DND-41 (cell line): ENCODE results near the gene LBHD2.

ENCODE experiments used
- ATAC-seq: fragments of 200-7000 bp; cut with Tn5 transposase; 3 replicates; pipeline ENCODE4 v1.9.1; 2021; ENCODE audit warnings: low read depth; ENCODE audit not compliant: insufficient read depth
- DNase-seq: peaks from one replicate; pipeline ENCODE4 v3.0.0-alpha.2; 2020
- H2AFZ ChIP-seq: 2 replicates; pipeline ENCODE4 v1.6.0; 2012; ENCODE audit warnings: low read depth, low read length
- H3K27ac ChIP-seq: 2 replicates; pipeline ENCODE4 v1.5.1; 2012; ENCODE audit warnings: low read length, inconsistent platforms
- H3K27me3 ChIP-seq: fragments of 200-600 bp; sonication (generic); 2 replicates; pipeline ENCODE4 v1.6.0; 2012; ENCODE audit warnings: low read length, mild to moderate bottlenecking, inconsistent platforms; ENCODE audit not compliant: insufficient read depth, poor library complexity
- H3K36me3 ChIP-seq: 2 replicates; pipeline ENCODE4 v1.5.1; 2012; ENCODE audit warnings: low read length, inconsistent platforms; ENCODE audit not compliant: insufficient read depth
- H3K4me1 ChIP-seq: 2 replicates; pipeline ENCODE4 v1.5.1; 2012; ENCODE audit warnings: mild to moderate bottlenecking, low read length; ENCODE audit not compliant: insufficient read depth
- H3K4me2 ChIP-seq: 2 replicates; pipeline ENCODE4 v1.6.0; 2012; ENCODE audit warnings: mild to moderate bottlenecking, moderate library complexity, low read length, inconsistent platforms; ENCODE audit not compliant: insufficient read depth
- H3K4me3 ChIP-seq, 2 experiments: fragments of 200-600 bp in 1 of 2; shearing (Covaris generic) in 1 of 2; 2 replicates each; pipeline ENCODE4 v1.5.1; 2012 to 2016; ENCODE audit warnings: inconsistent platforms in 2 of 2, low read length in 2 of 2, mild to moderate bottlenecking in 2 of 2, low read depth in 1 of 2, moderate library complexity in 1 of 2
- H3K79me2 ChIP-seq: 2 replicates; pipeline ENCODE4 v1.6.0; 2012; ENCODE audit warnings: low read length, inconsistent platforms; ENCODE audit not compliant: insufficient read depth
- H3K9ac ChIP-seq: 2 replicates; pipeline ENCODE4 v1.6.0; 2012; ENCODE audit warnings: low read depth, mild to moderate bottlenecking, inconsistent platforms, low read length, moderate library complexity
- H3K9me3 ChIP-seq: 2 replicates; pipeline ENCODE4 v1.5.1; 2012; ENCODE audit warnings: low read length, moderate library complexity, mild to moderate bottlenecking, inconsistent platforms; ENCODE audit not compliant: insufficient read depth, severe bottlenecking
- H4K20me1 ChIP-seq: 2 replicates; pipeline ENCODE4 v1.6.0; 2012; ENCODE audit warnings: low read length; ENCODE audit not compliant: insufficient read depth
- CTCF ChIP-seq: IDR thresholded peaks from 2 replicates; pipeline ENCODE4 v1.5.1; 2012; ENCODE audit warnings: borderline replicate concordance, low read length, moderate library complexity, mild to moderate bottlenecking; ENCODE audit not compliant: poor library complexity, severe bottlenecking; ENCODE audit errors: extremely low read depth
- EZH2 ChIP-seq: IDR thresholded peaks from 3 replicates; pipeline ENCODE4 v1.6.1; 2012; ENCODE audit warnings: borderline replicate concordance, low read depth, mild to moderate bottlenecking, moderate library complexity, low read length, inconsistent platforms; ENCODE audit not compliant: severe bottlenecking

Gene LBHD2

DNA sequence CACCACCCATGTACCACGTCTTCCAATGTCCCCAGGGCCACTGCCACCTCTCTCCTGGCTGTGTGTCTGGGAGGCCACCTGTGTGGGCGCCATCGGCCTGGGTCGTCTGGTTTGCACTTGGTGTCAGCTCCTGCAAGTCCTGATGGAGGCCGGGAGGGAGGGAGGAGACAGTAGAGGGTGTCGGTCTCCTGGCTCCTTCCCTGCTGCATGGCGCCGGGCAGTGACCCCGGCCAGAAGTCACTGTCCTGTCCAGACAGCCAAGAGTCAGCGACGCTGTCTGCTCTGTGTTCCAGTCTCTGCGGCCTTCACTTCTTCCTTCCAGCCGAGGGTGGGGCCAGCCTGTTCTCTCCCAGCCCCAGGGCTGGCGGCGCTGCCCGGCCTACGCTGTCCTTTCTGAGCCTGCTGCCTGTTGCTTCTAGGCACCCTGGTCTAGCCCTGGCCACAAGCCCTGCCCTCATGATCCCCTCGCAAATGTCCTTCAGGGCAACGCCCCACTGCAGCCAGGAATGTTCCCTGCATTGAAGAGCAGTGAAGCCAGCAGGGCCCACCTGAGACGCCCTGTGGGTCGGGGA lies 13.0 kb upstream of the LBHD2 start:
- peaks cover 3% of the 10 kb centered on the region; the same call in 1 of the 2 replicates for H4K20me1 ChIP-seq
- peaks cover 9% of the 10 kb centered on the region for H3K27me3 ChIP-seq
- ATAC-seq (no peak), DNase-seq (no peak)
- H3K4me2 ChIP-seq = no peak overlapping the region
- no peak overlapping the region for H3K27ac ChIP-seq
- no peak overlapping the region for H3K4me3 ChIP-seq
- no peaks in the 10 kb centered on the region for H3K79me2 ChIP-seq
- TF ChIP-seq EZH2 (no peak), CTCF (no peak)
- H3K4me1 ChIP-seq = peaks cover 9% of the 10 kb centered on the region
- H3K9ac ChIP-seq = no peak overlapping the region
- no peak overlapping the region for H2AFZ ChIP-seq
- no peaks in the 10 kb centered on the region for H3K9me3 ChIP-seq
- H3K36me3 ChIP-seq = no peaks in the 10 kb centered on the region

GRCh38 chr14:103071544-103072251 lies 12.3 kb upstream of the LBHD2 start:
- H4K20me1 ChIP-seq = peaks cover 3% of the 10 kb centered on the region; the same call in 1 of the 2 replicates
- H2AFZ ChIP-seq = no peak overlapping the region
- no peak overlapping the region for H3K27ac ChIP-seq
- no peaks in the 10 kb centered on the region for H3K9me3 ChIP-seq
- H3K9ac ChIP-seq = no peak overlapping the region
- H3K36me3 ChIP-seq = no peaks in the 10 kb centered on the region
- peaks cover 11% of the 10 kb centered on the region for H3K4me1 ChIP-seq
- H3K27me3 ChIP-seq = peaks cover 9% of the 10 kb centered on the region
- ATAC-seq (no peak), DNase-seq (no peak)
- H3K4me2 ChIP-seq = no peak overlapping the region
- TF ChIP-seq CTCF = no peak
- TF ChIP-seq EZH2 = no peak
- H3K4me3 ChIP-seq = no peak overlapping the region
- no peaks in the 10 kb centered on the region for H3K79me2 ChIP-seq

DNA sequence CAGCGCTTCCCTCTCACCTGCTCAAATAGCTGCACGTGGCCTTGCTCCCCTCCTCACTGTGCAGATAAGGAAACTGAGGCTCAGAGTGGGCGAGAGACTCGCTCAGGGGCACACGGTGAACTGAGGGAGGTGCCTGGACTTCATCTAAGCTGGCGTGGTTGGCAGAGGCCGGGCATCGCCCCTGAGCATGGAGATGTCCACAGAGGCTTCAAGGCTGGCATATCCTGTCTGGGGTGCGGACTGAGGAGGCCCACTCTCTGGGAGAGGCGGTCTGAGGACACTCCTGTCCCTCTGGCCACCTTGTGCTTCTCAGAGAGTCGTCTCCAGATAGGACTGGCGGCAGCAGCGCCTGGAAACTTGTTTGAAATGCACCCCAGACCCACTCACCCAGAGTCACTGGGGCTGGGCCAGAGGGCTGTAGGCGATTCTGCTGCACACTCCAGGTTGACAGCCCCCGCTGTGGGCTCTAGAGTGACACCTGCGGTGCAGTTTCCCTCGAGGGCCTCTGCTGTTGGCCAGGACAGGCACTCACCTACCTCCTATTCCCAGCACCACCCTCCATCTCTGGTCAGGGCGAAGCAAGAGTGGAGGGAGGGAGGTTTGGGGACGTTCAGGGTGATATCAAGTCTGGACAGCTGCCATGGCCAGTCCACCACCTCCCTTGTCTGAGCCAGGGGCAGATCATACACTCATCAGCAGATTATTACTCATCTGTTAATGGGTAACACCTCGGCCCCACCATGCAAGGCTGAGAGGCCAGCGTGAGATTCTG lies 11.2 kb upstream of the LBHD2 start:
- H3K9ac ChIP-seq = no peak overlapping the region
- no peaks in the 10 kb centered on the region for H3K9me3 ChIP-seq
- H3K4me1 ChIP-seq = peaks cover 11% of the 10 kb centered on the region
- H4K20me1 ChIP-seq = peaks cover 3% of the 10 kb centered on the region; the same call in 1 of the 2 replicates
- TF ChIP-seq CTCF (no peak), EZH2 (no peak)
- no peaks in the 10 kb centered on the region for H3K79me2 ChIP-seq
- no peak overlapping the region for H3K4me2 ChIP-seq
- H2AFZ ChIP-seq = no peak overlapping the region
- DNase-seq (no peak), ATAC-seq (no peak)
- no peak overlapping the region for H3K4me3 ChIP-seq
- no peaks in the 10 kb centered on the region for H3K36me3 ChIP-seq
- H3K27ac ChIP-seq = no peak overlapping the region
- peaks cover 9% of the 10 kb centered on the region for H3K27me3 ChIP-seq
